ENCODE results near the gene PAX9.

DNA sequence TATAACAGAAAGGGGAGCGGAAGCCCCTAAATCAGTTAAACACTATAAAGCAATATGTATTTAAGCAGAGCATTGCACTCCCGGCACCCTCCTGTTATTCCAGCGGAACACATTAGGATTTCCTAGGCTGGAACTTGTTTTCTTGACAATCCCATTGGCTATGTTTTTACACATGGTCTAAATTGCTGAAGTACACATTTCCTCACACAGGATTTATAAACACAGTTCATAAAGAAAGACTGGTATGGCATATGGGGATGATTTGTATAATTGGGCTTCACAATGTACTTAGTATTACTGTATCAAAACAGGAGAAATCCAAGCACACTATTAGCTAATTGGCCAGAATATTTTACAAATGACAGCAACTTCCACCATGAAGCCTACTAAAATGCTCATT is 23.3 kb downstream of the PAX9 start:
- TF ChIP-seq, protein P1, sequence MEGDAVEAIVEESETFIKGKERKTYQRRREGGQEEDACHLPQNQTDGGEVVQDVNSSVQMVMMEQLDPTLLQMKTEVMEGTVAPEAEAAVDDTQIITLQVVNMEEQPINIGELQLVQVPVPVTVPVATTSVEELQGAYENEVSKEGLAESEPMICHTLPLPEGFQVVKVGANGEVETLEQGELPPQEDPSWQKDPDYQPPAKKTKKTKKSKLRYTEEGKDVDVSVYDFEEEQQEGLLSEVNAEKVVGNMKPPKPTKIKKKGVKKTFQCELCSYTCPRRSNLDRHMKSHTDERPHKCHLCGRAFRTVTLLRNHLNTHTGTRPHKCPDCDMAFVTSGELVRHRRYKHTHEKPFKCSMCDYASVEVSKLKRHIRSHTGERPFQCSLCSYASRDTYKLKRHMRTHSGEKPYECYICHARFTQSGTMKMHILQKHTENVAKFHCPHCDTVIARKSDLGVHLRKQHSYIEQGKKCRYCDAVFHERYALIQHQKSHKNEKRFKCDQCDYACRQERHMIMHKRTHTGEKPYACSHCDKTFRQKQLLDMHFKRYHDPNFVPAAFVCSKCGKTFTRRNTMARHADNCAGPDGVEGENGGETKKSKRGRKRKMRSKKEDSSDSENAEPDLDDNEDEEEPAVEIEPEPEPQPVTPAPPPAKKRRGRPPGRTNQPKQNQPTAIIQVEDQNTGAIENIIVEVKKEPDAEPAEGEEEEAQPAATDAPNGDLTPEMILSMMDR (IDR thresholded peaks at IDR 0.05; ENCODE audit: poor library complexity), result no peak
- TF ChIP-seq EZH2 (IDR thresholded peaks at IDR 0.05; ENCODE audit: borderline replicate concordance), result no peak
- TF ChIP-seq EZH2phosphoT487 (IDR thresholded peaks at IDR 0.05; ENCODE audit: low read depth, severe bottlenecking, unreplicated experiment), result no peak
